SK-N-SH treated with all-trans-retinoic acid at 6 μM for 48 hours (cell line): ENCODE measurements around the gene CCNE1.
A peak's percentile ranks its signal among the peaks of the same experiment; 100 is the strongest.

ENCODE experiments used
- ATAC-seq: fragments of 200-7000 bp; cut with Tn5 transposase; 3 replicates; pipeline ENCODE4 v1.9.1; 2020; ENCODE audit warnings: mild to moderate bottlenecking, moderate library complexity
- ARNTL ChIP-seq: fragments of 450-650 bp; formaldehyde crosslinking; IDR thresholded peaks from 2 replicates; pipeline ENCODE4 v1.5.0; 2020; ENCODE audit warnings: low read depth, mild to moderate bottlenecking, moderate library complexity, borderline replicate concordance
- BACH2 ChIP-seq: fragments of 250-450 bp; sonication (Bioruptor Pico); IDR thresholded peaks from 2 replicates; pipeline ENCODE4 v1.9.0; 2021; ENCODE audit warnings: mild to moderate bottlenecking, borderline replicate concordance
- CREB5 ChIP-seq: fragments of 250-450 bp; sonication (Bioruptor Pico); IDR thresholded peaks from 2 replicates; pipeline ENCODE4 v1.5.1; 2020; ENCODE audit warnings: low read depth, mild to moderate bottlenecking, moderate library complexity
- CSDC2 ChIP-seq: fragments of 250-450 bp; sonication (Bioruptor Pico); IDR thresholded peaks from 2 replicates; pipeline ENCODE4 v1.5.0; 2020; ENCODE audit warnings: mild to moderate bottlenecking, moderate library complexity
- CSRNP3 ChIP-seq: fragments of 250-450 bp; sonication (Bioruptor Pico); IDR thresholded peaks from 2 replicates; pipeline ENCODE4 v1.5.1; 2021; ENCODE audit warnings: mild to moderate bottlenecking, moderate library complexity
- ESRRG ChIP-seq: fragments of 250-450 bp; sonication (Bioruptor Pico); IDR thresholded peaks from 2 replicates; pipeline ENCODE4 v1.6.1; 2021; ENCODE audit warnings: mild to moderate bottlenecking
- GLIS3 ChIP-seq: fragments of 250-450 bp; sonication (Bioruptor Pico); IDR thresholded peaks from 2 replicates; pipeline ENCODE4 v1.5.0; 2020; ENCODE audit warnings: mild to moderate bottlenecking, moderate library complexity
- ISL1 ChIP-seq: fragments of 250-450 bp; sonication (Bioruptor Pico); IDR thresholded peaks from 2 replicates; pipeline ENCODE4 v2.1.2; 2022; ENCODE audit warnings: mild to moderate bottlenecking, moderate library complexity
- OSR1 ChIP-seq: fragments of 250-450 bp; sonication (Bioruptor Pico); IDR thresholded peaks from 2 replicates; pipeline ENCODE4 v1.8.0; 2022; ENCODE audit warnings: moderate library complexity, mild to moderate bottlenecking, inconsistent platforms
- PPARA ChIP-seq: fragments of 250-450 bp; sonication (Bioruptor Pico); IDR thresholded peaks from 2 replicates; pipeline ENCODE4 v1.5.0; 2020; ENCODE audit warnings: mild to moderate bottlenecking, borderline replicate concordance
- SNAI2 ChIP-seq: fragments of 250-450 bp; sonication (Bioruptor Pico); IDR thresholded peaks from 2 replicates; pipeline ENCODE4 v1.5.0; 2020; ENCODE audit warnings: mild to moderate bottlenecking, moderate library complexity
- TCF4 ChIP-seq: fragments of 250-450 bp; sonication (Bioruptor Pico); IDR thresholded peaks from 2 replicates; pipeline ENCODE4 v1.8.0; 2021; ENCODE audit warnings: mild to moderate bottlenecking, moderate library complexity, borderline replicate concordance
- TOX ChIP-seq: fragments of 250-450 bp; sonication (Bioruptor Pico); IDR thresholded peaks from 2 replicates; pipeline ENCODE4 v1.8.0; 2021; ENCODE audit warnings: mild to moderate bottlenecking, moderate library complexity, borderline replicate concordance
- ZFP3 ChIP-seq: fragments of 250-450 bp; sonication (Bioruptor Pico); IDR thresholded peaks from 2 replicates; pipeline ENCODE4 v1.5.0; 2020; ENCODE audit warnings: mild to moderate bottlenecking, moderate library complexity
- ZFP30 ChIP-seq: fragments of 450-650 bp; formaldehyde crosslinking; IDR thresholded peaks from 2 replicates; pipeline ENCODE4 v1.5.0; 2022; ENCODE audit warnings: mild to moderate bottlenecking, moderate library complexity
- ZNF70 ChIP-seq: fragments of 450-650 bp; formaldehyde crosslinking; IDR thresholded peaks from 2 replicates; pipeline ENCODE4 v1.5.0; 2020; ENCODE audit warnings: mild to moderate bottlenecking, moderate library complexity
- ZNF8 ChIP-seq: fragments of 450-650 bp; formaldehyde crosslinking; IDR thresholded peaks from 2 replicates; pipeline ENCODE4 v1.5.0; 2020; ENCODE audit warnings: mild to moderate bottlenecking, moderate library complexity
- TF ChIP-seq, protein P1 (sequence below): fragments of 250-450 bp; sonication (Bioruptor Pico); IDR thresholded peaks from 2 replicates; pipeline ENCODE4 v1.8.0; 2020; ENCODE audit warnings: mild to moderate bottlenecking, moderate library complexity, borderline replicate concordance
- TF ChIP-seq, protein P2 (sequence below): fragments of 250-450 bp; sonication (Bioruptor Pico); IDR thresholded peaks from 2 replicates; pipeline ENCODE4 v1.8.0; 2021; ENCODE audit warnings: low read depth, mild to moderate bottlenecking, moderate library complexity, borderline replicate concordance
- TF ChIP-seq, protein P3 (sequence below): fragments of 250-450 bp; sonication (Bioruptor Pico); IDR thresholded peaks from 2 replicates; pipeline ENCODE4 v1.5.0; 2020; ENCODE audit warnings: mild to moderate bottlenecking, moderate library complexity

The CCNE1 gene

GRCh38 chr19:29811125-29812079 lies at the start of gene CCNE1:
TSS of gene CCNE1 (plus strand) at chr19:29811991. CDS start at chr19:29812556, 565 bp downstream.
- no peak for TF ChIP-seq ZFP30
- TF ChIP-seq ZFP3 (CRISPR knock-in tag) = 0 out of 2 replicates have a peak, but pooled peaks have one; percentile 35
- peak; percentile 99 for ATAC-seq

DNA sequence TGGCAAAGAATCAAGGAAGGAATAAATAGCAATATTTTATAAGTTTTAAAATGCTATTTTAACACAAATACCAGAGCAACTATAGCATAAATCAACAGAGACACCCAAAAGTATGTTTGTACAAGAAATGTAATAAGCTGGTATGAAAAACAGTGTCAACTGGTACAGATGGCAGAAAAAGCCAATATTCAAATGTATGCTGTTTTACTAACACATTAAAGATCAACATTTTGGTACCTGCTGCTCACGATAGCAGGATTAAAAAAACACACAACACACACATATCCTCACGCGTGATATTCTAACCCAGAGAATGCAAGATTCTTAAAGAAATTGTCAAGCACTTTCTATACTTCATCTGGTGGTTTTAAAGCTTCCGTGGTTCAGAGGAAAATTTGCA lies 48.6 kb upstream of the CCNE1 start:
- no peak for ATAC-seq
- TF ChIP-seq TCF4 (CRISPR knock-in tag) = no peak
- TF ChIP-seq CSDC2 (CRISPR knock-in tag) = no peak
- no peak for TF ChIP-seq ARNTL (CRISPR knock-in tag)
- TF ChIP-seq ISL1 (CRISPR knock-in tag) = no peak
- no peak for TF ChIP-seq ZFP30
- TF ChIP-seq, protein P1, sequence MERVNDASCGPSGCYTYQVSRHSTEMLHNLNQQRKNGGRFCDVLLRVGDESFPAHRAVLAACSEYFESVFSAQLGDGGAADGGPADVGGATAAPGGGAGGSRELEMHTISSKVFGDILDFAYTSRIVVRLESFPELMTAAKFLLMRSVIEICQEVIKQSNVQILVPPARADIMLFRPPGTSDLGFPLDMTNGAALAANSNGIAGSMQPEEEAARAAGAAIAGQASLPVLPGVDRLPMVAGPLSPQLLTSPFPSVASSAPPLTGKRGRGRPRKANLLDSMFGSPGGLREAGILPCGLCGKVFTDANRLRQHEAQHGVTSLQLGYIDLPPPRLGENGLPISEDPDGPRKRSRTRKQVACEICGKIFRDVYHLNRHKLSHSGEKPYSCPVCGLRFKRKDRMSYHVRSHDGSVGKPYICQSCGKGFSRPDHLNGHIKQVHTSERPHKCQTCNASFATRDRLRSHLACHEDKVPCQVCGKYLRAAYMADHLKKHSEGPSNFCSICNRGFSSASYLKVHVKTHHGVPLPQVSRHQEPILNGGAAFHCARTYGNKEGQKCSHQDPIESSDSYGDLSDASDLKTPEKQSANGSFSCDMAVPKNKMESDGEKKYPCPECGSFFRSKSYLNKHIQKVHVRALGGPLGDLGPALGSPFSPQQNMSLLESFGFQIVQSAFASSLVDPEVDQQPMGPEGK = no peak
- TF ChIP-seq GLIS3 (CRISPR knock-in tag) = no peak
- TF ChIP-seq ZNF8 (CRISPR knock-in tag) = no peak
- TF ChIP-seq TOX = no peak
- TF ChIP-seq ZFP3 (CRISPR knock-in tag) = no peak
- TF ChIP-seq, protein P2, sequence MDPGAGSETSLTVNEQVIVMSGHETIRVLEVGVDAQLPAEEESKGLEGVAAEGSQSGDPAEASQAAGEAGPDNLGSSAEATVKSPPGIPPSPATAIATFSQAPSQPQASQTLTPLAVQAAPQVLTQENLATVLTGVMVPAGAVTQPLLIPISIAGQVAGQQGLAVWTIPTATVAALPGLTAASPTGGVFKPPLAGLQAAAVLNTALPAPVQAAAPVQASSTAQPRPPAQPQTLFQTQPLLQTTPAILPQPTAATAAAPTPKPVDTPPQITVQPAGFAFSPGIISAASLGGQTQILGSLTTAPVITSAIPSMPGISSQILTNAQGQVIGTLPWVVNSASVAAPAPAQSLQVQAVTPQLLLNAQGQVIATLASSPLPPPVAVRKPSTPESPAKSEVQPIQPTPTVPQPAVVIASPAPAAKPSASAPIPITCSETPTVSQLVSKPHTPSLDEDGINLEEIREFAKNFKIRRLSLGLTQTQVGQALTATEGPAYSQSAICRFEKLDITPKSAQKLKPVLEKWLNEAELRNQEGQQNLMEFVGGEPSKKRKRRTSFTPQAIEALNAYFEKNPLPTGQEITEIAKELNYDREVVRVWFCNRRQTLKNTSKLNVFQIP (CRISPR knock-in tag) = no peak
- no peak for TF ChIP-seq SNAI2 (CRISPR knock-in tag)

DNA sequence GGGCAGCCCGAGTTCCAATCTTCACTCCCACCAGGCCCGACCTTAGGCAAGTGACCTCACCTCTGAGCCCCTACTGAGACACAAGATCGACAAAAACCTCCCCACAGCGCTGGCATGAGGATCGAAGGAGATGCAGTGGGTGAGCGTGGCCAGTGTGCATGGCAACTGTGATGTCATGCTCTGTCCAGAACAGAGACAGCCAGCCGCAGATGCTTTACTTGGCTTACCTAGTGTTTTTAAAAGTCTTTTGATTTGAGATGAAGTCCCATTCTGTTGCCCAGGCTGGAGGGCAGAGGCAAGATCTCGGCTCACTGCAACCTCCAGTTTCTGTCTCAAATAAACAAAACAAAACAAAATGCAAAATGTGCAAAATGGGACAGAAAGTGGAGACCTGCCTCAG lies 47.4 kb upstream of the CCNE1 start:
- TF ChIP-seq, protein P2 (CRISPR knock-in tag) = no peak
- TF ChIP-seq CSDC2 (CRISPR knock-in tag) (no peak), SNAI2 (CRISPR knock-in tag) (no peak), ZFP30 (no peak), PPARA (CRISPR knock-in tag) (no peak), CSRNP3 (CRISPR knock-in tag) (no peak), ZNF8 (CRISPR knock-in tag) (no peak), ZNF70 (CRISPR knock-in tag) (no peak), ISL1 (CRISPR knock-in tag) (no peak), OSR1 (no peak), TCF4 (CRISPR knock-in tag) (no peak), ESRRG (CRISPR knock-in tag) (no peak), CREB5 (CRISPR knock-in tag) (no peak), TOX (no peak), GLIS3 (CRISPR knock-in tag) (no peak), BACH2 (CRISPR knock-in tag) (no peak)
- TF ChIP-seq, protein P1 = no peak
- TF ChIP-seq, protein P3, sequence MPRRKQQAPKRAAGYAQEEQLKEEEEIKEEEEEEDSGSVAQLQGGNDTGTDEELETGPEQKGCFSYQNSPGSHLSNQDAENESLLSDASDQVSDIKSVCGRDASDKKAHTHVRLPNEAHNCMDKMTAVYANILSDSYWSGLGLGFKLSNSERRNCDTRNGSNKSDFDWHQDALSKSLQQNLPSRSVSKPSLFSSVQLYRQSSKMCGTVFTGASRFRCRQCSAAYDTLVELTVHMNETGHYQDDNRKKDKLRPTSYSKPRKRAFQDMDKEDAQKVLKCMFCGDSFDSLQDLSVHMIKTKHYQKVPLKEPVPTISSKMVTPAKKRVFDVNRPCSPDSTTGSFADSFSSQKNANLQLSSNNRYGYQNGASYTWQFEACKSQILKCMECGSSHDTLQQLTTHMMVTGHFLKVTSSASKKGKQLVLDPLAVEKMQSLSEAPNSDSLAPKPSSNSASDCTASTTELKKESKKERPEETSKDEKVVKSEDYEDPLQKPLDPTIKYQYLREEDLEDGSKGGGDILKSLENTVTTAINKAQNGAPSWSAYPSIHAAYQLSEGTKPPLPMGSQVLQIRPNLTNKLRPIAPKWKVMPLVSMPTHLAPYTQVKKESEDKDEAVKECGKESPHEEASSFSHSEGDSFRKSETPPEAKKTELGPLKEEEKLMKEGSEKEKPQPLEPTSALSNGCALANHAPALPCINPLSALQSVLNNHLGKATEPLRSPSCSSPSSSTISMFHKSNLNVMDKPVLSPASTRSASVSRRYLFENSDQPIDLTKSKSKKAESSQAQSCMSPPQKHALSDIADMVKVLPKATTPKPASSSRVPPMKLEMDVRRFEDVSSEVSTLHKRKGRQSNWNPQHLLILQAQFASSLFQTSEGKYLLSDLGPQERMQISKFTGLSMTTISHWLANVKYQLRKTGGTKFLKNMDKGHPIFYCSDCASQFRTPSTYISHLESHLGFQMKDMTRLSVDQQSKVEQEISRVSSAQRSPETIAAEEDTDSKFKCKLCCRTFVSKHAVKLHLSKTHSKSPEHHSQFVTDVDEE (CRISPR knock-in tag) = no peak
- ATAC-seq = no peak
